Ovary (tissue), 9 donors: Measurements from ENCODE around the gene LGI4. TPM values are rescaled to one million over a fixed set of nuclear protein-coding genes. Genes with fewer than 3 reads are reported as not detected.
A peak's percentile ranks its signal among the peaks of the same experiment; 100 is the strongest.

Source experiments
- DNase-seq, 5 donors: peaks; one replicate each; pipeline ENCODE4 v3.0.0-alpha.2; 2019 to 2020
- H3K27ac ChIP-seq, 2 donors: fragments of 200-600 bp; one replicate each; pipeline versions ENCODE4 v1.5.1 to v1.8.0; 2019 to 2022
- H3K27me3 ChIP-seq: fragments of 200-600 bp; one replicate; pipeline ENCODE4 v1.8.0; 2022
- H3K36me3 ChIP-seq: fragments of 200-600 bp; sonication (generic); one replicate; pipeline ENCODE4 v1.5.1; 2019
- H3K4me1 ChIP-seq: one replicate; pipeline ENCODE4 v1.8.1; 2013; ENCODE audit warnings: mild to moderate bottlenecking, moderate library complexity; ENCODE audit not compliant: insufficient read depth
- H3K4me3 ChIP-seq: fragments of 200-600 bp; sonication (generic); one replicate; pipeline ENCODE4 v1.5.1; 2017
- H3K9me3 ChIP-seq, 2 donors: fragments of 200-600 bp in 1 of 2; sonication (generic) in 1 of 2; one replicate each; pipeline versions ENCODE4 v1.5.1 to v1.8.1; 2013 to 2019; ENCODE audit warnings: mild to moderate bottlenecking in 1 of 2, moderate library complexity in 1 of 2
- CTCF ChIP-seq, 3 donors: fragments of 450-650 bp in 2 of 3; fragments of 200-600 bp in 1 of 3; IDR thresholded peaks; one replicate each; pipeline versions ENCODE4 v1.5.1 to v1.8.0; 2016 to 2022; ENCODE audit warnings: antibody characterized with exemption in 3 of 3, mild to moderate bottlenecking in 1 of 3
- EP300 ChIP-seq: sonication (generic); formaldehyde crosslinking; IDR thresholded peaks from one replicate; pipeline ENCODE4 v1.6.1; 2017; ENCODE audit warnings: antibody characterized with exemption
- POLR2A ChIP-seq: fragments of 450-650 bp; IDR thresholded peaks from one replicate; pipeline ENCODE4 v1.6.1; 2017; ENCODE audit warnings: antibody characterized with exemption, mild to moderate bottlenecking, moderate library complexity
- WGBS, 3 donors: extraction: QIAGEN DNeasy Blood & Tissue Kit in 1 of 3; methylation state at CpG; one replicate each; pipeline versions ENCODE4 v1.1.5 to v1.1.7; 2013 to 2017; 5-methylcytosine and 5-hydroxymethylcytosine counted together
- intact Hi-C, 4 donors: fragments of 100-400 bp; cut with DNase I; formaldehyde crosslinking; loops; one replicate each; pipeline versions ENCODE4 v1.11.0 to v1.15.1; 2022 to 2023
- polyA plus RNA-seq, 2 donors: library from polyadenylated mRNA; stranded (reverse); fragments of 200-250 nt in 1 of 2; fragments of 350-450 nt in 1 of 2; fragmentation: Illumina TruSeq in 1 of 2; extraction: RNeasy Lipid Tissue Mini Kit (QIAGEN cat#74804) in 1 of 2; gene quantifications; one replicate each; pipeline ENCODE4 v1.2.3, GENCODE V29; 2013 to 2014
- total RNA-seq, 7 donors: library from RNA; depleted of rRNA in 2 of 7; stranded (reverse); fragments of >200 nt in 2 of 7; fragmentation: NEBNext Ultra II Directional in 3 of 7; extraction: Animal tissue kit (Norgen Biotek cat#: 25700) in 3 of 7; gene quantifications; one replicate each; pipeline versions ENCODE4 v1.1.0 to v1.2.4, GENCODE V29; 2016 to 2023
- donor health status: DM: no; HTN: no; CAD: no; lungs with moderate emphysema.
- donor health status: DM: no; HTN: no; CAD: no.
- donor health status: Bipolar disorder and iron deficiency.
- donor health status: DM: yes; HTN: yes; CAD: no.
- donor health status: DM: no; HTN: no; CAD: no.
- donor health status: DM: yes; HTN: yes; CAD: no.

The LGI4 gene
- total and polyA plus RNA-seq, 9 donors = 1.9 to 13.3 (median 5.9) TPM

DNA sequence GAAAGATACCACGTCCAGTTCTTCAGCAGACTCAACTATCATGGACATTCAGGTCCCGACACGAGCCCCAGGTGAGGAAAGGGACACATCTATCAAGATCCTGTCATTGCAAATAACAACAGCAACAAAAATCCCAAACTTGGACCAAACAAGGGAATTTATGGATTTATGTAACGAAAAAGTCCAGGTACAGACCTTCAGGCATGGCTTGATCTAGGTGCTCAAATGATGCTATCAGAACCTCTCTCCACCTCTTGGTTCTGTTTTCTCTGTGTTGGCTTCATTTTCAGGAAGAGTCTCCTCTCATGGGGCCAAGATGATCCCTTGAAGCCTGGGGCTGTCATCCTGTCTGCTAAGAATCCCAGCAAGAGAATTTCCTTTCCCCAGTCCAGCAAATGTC, 22.6 kb upstream of the LGI4 start:
- Histone ChIP-seq H3K27me3 (no peaks in the 10 kb centered on the region), H3K4me3 (no peak overlapping the region), H3K4me1 (no peaks in the 10 kb centered on the region), H3K27ac (no peak overlapping the region), H3K9me3 (no peaks in the 10 kb centered on the region), H3K36me3 (no peaks in the 10 kb centered on the region)
- intact Hi-C loops = no loop called here
- DNase-seq = no peak
- TF ChIP-seq CTCF (IDR thresholded peaks at IDR 0.05) = no peak
- no peak for TF ChIP-seq POLR2A
- no peak for TF ChIP-seq EP300
- 90 to 95% (median 93%) methylated on average over 4 of the region's 4 CpGs for WGBS, 3 donors

DNA sequence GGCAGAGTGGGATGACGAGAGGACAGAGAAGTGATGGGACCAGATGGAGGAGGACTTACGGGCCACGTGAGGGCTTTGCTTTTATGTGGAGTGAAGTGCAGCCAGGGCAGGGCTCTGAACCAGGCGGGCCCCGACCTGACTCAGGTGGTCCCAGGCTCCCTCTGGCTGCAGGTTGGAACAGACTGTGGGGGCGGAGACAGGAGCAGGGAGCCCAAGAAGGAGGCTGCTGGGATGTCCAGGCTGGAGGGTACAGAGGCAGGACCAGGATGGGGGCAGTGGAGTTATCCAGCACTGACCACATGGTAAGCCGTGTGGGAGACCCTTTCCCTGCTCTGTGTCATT, 21.8 kb upstream of the LGI4 start:
- H3K27ac ChIP-seq = no peak overlapping the region
- WGBS, 3 donors = 70 to 77% (median 74%) methylated on average over 7 of the region's 7 CpGs
- H3K36me3 ChIP-seq = no peaks in the 10 kb centered on the region
- no peaks in the 10 kb centered on the region for H3K27me3 ChIP-seq
- no peak overlapping the region for H3K4me3 ChIP-seq
- H3K4me1 ChIP-seq = no peaks in the 10 kb centered on the region
- TF ChIP-seq CTCF (IDR thresholded peaks at IDR 0.05) = no peak
- TF ChIP-seq POLR2A = no peak
- no peak for TF ChIP-seq EP300
- intact Hi-C loops = no loop called here
- no peak for DNase-seq
- no peaks in the 10 kb centered on the region for H3K9me3 ChIP-seq

DNA sequence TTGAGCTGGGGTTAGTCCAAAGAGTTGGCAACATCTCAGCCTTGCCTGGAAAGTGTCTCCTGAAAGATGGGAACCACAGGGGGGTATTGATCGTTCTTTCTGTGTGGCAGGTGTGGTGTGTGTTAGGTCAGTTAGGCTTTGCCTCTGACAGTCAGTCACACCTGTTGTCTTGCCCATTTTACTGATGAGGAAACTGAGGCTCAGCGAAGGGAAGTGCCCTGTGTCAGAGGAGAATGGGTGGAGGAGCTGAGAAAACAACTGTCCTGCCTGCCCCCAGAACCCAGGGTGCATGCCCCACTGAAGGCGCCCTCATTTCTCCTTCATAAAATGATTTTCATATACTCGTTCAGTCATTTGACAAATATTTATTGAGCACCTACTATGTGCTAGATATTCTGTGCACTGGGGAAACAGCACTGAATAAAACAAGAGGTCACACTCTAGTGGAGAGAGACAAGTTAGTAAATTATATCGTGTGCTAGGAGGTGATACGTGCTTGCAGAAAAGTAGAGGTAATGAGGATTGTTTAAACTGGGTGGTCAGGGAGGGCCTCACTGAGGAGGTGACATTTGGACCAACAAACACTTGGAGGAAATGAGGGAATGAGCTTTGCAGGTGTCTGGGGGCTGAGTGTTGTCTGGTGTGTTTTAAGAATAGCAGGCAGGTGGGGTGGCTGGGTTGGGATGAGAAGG, 21.3 kb upstream of the LGI4 start:
- Histone ChIP-seq H3K4me1 (no peaks in the 10 kb centered on the region), H3K27me3 (no peaks in the 10 kb centered on the region), H3K9me3 (no peaks in the 10 kb centered on the region), H3K4me3 (no peak overlapping the region), H3K27ac (no peak overlapping the region), H3K36me3 (no peaks in the 10 kb centered on the region)
- DNase-seq = no peak
- WGBS, 3 donors = 81 to 87% (median 85%) methylated on average over 6 of the region's 6 CpGs
- TF ChIP-seq POLR2A (no peak), CTCF (IDR thresholded peaks at IDR 0.05) (no peak), EP300 (no peak)
- intact Hi-C loops = no loop called here

- Histone ChIP-seq H3K4me3 (peak overlapping the region; percentile 46), H3K4me1 (no peaks in the 10 kb centered on the region), H3K27ac (no peak overlapping the region), H3K36me3 (no peaks in the 10 kb centered on the region), H3K27me3 (no peaks in the 10 kb centered on the region), H3K9me3 (no peaks in the 10 kb centered on the region)
- no peak for DNase-seq
- TF ChIP-seq POLR2A (no peak), CTCF (IDR thresholded peaks at IDR 0.05) (no peak), EP300 (no peak)
- 26 to 35% (median 33%) methylated on average over 15 to 17 of the region's 17 CpGs for WGBS, 3 donors
- intact Hi-C loops = no loop called here
Measured at GRCh38 chr19:35155441-35155840, 20.6 kb upstream of the LGI4 start.
